GM19468 (cell line): ENCODE measurements around the gene GMCL1.

Experiments
- ATAC-seq: cut with Tn5 transposase; IDR thresholded peaks from one replicate; pipeline ENCODE4 v1.9.1; 2021; ENCODE audit warnings: mild to moderate bottlenecking, moderate library complexity, moderate number of reproducible peaks; ENCODE audit not compliant: unreplicated experiment; ENCODE audit errors: extremely low read depth

Gene GMCL1

GRCh38 chr2:69917852-69918251 lies 88.4 kb downstream of the GMCL1 start:
- ATAC-seq = no peak

- ATAC-seq = no peak
These were observed 88.9 kb downstream of the GMCL1 start for GRCh38 chr2:69918401-69918800.

GRCh38 chr2:69923116-69923515 lies 93.7 kb downstream of the GMCL1 start:
- ATAC-seq = no peak

GRCh38 chr2:69926849-69927515 lies 97.5 kb downstream of the GMCL1 start:
- no peak for ATAC-seq
